Tibial artery (tissue), 4 donors: ENCODE measurements around the gene FHOD3.

Source experiments
- DNase-seq, 2 donors: peaks; one replicate each; pipeline ENCODE4 v3.0.0-alpha.2; 2019
- H3K27ac ChIP-seq, 2 donors: fragments of 200-600 bp; sonication (generic) in 1 of 2; 1 replicate in 1 of 2; 2 replicates in 1 of 2; pipeline ENCODE4 v1.5.1; 2018 to 2019; ENCODE audit warnings: mild to moderate bottlenecking in 1 of 2
- H3K27me3 ChIP-seq, 2 donors: fragments of 200-600 bp; sonication (generic) in 1 of 2; one replicate each; pipeline versions ENCODE4 v1.5.1 to v1.6.0; 2016 to 2019
- H3K36me3 ChIP-seq, 3 donors: fragments of 200-600 bp; sonication (generic) in 2 of 3; one replicate each; pipeline ENCODE4 v1.5.1; 2016 to 2019; ENCODE audit warnings: mild to moderate bottlenecking in 2 of 3
- H3K4me1 ChIP-seq, 4 donors: fragments of 200-600 bp; sonication (generic) in 2 of 4; 1 replicate in 3 of 4; 2 replicates in 1 of 4; pipeline ENCODE4 v1.5.1; 2016 to 2019
- H3K4me3 ChIP-seq, 2 donors: fragments of 200-600 bp; sonication (generic) in 1 of 2; 1 replicate in 1 of 2; 2 replicates in 1 of 2; pipeline ENCODE4 v1.5.1; 2018 to 2019; ENCODE audit warnings: mild to moderate bottlenecking in 2 of 2
- H3K9me3 ChIP-seq, 3 donors: fragments of 200-600 bp; sonication (generic) in 1 of 3; one replicate each; pipeline ENCODE4 v1.5.1; 2016 to 2019
- CTCF ChIP-seq, 2 experiments: fragments of 200-600 bp in 1 of 2; fragments of 450-650 bp in 1 of 2; IDR thresholded peaks; one replicate each; pipeline ENCODE4 v1.5.1; 2017 to 2019; ENCODE audit warnings: antibody characterized with exemption in 2 of 2, mild to moderate bottlenecking in 1 of 2, moderate library complexity in 1 of 2
- intact Hi-C: fragments of 100-400 bp; cut with DNase I; formaldehyde crosslinking; loops from one replicate; pipeline ENCODE4 v1.15.0; 2023; ENCODE audit warnings: low total_unique reads

FHOD3 gene

GRCh38 chr18:36825526-36825925 lies 528.0 kb downstream of the FHOD3 start:
- no peak for DNase-seq
- no peak overlapping the region for H3K4me3 ChIP-seq
- no peak for TF ChIP-seq CTCF (IDR thresholded peaks at IDR 0.05)
- H3K9me3 ChIP-seq: no peaks in the 10 kb centered on the region
- peaks cover 0 to 8% (median 0%) of the 10 kb centered on the region in 3 donors for H3K36me3 ChIP-seq
- no peaks in the 10 kb centered on the region for H3K27me3 ChIP-seq
- no peak overlapping the region for H3K27ac ChIP-seq
- H3K4me1 ChIP-seq: peaks cover 0 to 19% (median 11%) of the 10 kb centered on the region in 4 donors
- intact Hi-C loops: loop anchor here (5.0 kb wide), 1 partner anchor 853 kb away; the partner anchor contains the start of gene RMP24

GRCh38 chr18:36826556-36826955 lies 529.0 kb downstream of the FHOD3 start:
- Histone ChIP-seq H3K4me3 (no peak overlapping the region), H3K4me1 (peaks cover 0 to 28% (median 11%) of the 10 kb centered on the region in 4 donors), H3K27ac (no peak overlapping the region), H3K36me3 (peaks cover 0 to 8% (median 0%) of the 10 kb centered on the region in 3 donors), H3K27me3 (no peaks in the 10 kb centered on the region), H3K9me3 (no peaks in the 10 kb centered on the region)
- no peak for DNase-seq
- intact Hi-C loops: loop anchor here (5.0 kb wide), 1 partner anchor 854 kb away; the partner anchor contains the start of gene RMP24
- no peak for TF ChIP-seq CTCF (IDR thresholded peaks at IDR 0.05)

- peak; percentile 25 to 68 for DNase-seq
- Histone ChIP-seq H3K9me3 (no peaks in the 10 kb centered on the region), H3K36me3 (peaks cover 0 to under 1% (median 0%) of the 10 kb centered on the region in 3 donors), H3K4me3 (peak overlapping the region; percentile 73 to 77), H3K27me3 (no peaks in the 10 kb centered on the region), H3K4me1 (peaks cover 0 to 28% (median 11%) of the 10 kb centered on the region in 4 donors), H3K27ac (peak overlapping the region; percentile 73 to 85)
- intact Hi-C loops: loop anchor here (5.0 kb wide), 1 partner anchor 856 kb away; the partner anchor contains the start of gene RMP24
- TF ChIP-seq CTCF (IDR thresholded peaks at IDR 0.05): no peak
Observed at GRCh38 chr18:36828157-36828629, 530.7 kb downstream of the FHOD3 start.

GRCh38 chr18:36828630-36829361 lies 531.3 kb downstream of the FHOD3 start, which contains the start of the genes KIAA1328 and TPGS2:
KIAA1328 (plus strand) TSS chr18:36829127; CDS start chr18:36829139, 12 bp downstream.
TPGS2 (minus strand) TSS chr18:36829002; CDS start chr18:36828767, 235 bp downstream.
- no peaks in the 10 kb centered on the region for H3K9me3 ChIP-seq
- peak in 1 of 2 experiments; percentile 26 for TF ChIP-seq CTCF (IDR thresholded peaks at IDR 0.05)
- intact Hi-C loops: loop anchor here (5.0 kb wide), 1 partner anchor 856 kb away; the partner anchor contains the start of gene RMP24

More at GRCh38 chr18:36828630-36829361, 531.3 kb downstream of the FHOD3 start, which contains the start of the genes KIAA1328 and TPGS2:
- Histone ChIP-seq H3K4me3 (peak within 1 kb of the TSS; percentile 73 to 77), H3K27me3 (no peaks in the 10 kb centered on the region), H3K36me3 (no peaks in the 10 kb centered on the region), H3K27ac (peak within 1 kb of the TSS; percentile 73 to 85), H3K4me1 (peaks cover 0 to 28% (median 11%) of the 10 kb centered on the region in 4 donors)
- peak; percentile 83 to 90 for DNase-seq
